GM18498 (cell line): ENCODE data around the gene RIPOR2.
"Not testable (repeated sequence)": the region's sequence is repeated elsewhere in the genome, so short reads cannot be mapped to it uniquely, and the experiment has no call there.

Experiments used
- ATAC-seq: cut with Tn5 transposase; IDR thresholded peaks from one replicate; pipeline ENCODE4 v1.9.1; 2021; ENCODE audit warnings: mild to moderate bottlenecking, moderate library complexity; ENCODE audit not compliant: unreplicated experiment

RIPOR2 gene

GRCh38 chr6:24775520-24776058 lies 160.2 kb downstream of the RIPOR2 start:
- peak; percentile 5 for ATAC-seq

GRCh38 chr6:24774696-24775519 lies 160.9 kb downstream of the RIPOR2 start, which contains the start of gene GMNN:
GMNN (plus strand) TSS chr6:24774937; CDS start chr6:24777247, 2,310 bp downstream.
- ATAC-seq, result peak; percentile 91

- no peak for ATAC-seq
These were observed 167.4 kb downstream of the RIPOR2 start for GRCh38 chr6:24768361-24768760.

- no peak for ATAC-seq
These were observed 168.9 kb downstream of the RIPOR2 start for GRCh38 chr6:24766680-24767462.

- ATAC-seq, result not testable (repeated sequence)
These were observed 169.8 kb downstream of the RIPOR2 start for GRCh38 chr6:24765968-24766367.

- ATAC-seq, result not testable (repeated sequence)
These were observed 170.6 kb downstream of the RIPOR2 start for GRCh38 chr6:24764833-24765828.

GRCh38 chr6:24763578-24763977 lies 172.2 kb downstream of the RIPOR2 start:
- ATAC-seq, result no peak

- ATAC-seq, result no peak
These were observed 173.9 kb downstream of the RIPOR2 start for GRCh38 chr6:24761851-24762250.

GRCh38 chr6:24761193-24761835 lies 174.4 kb downstream of the RIPOR2 start:
- no peak for ATAC-seq

- no peak for ATAC-seq
These were observed 175.6 kb downstream of the RIPOR2 start for GRCh38 chr6:24760210-24760609.

- ATAC-seq, result no peak
These were observed 176.0 kb downstream of the RIPOR2 start for GRCh38 chr6:24759718-24760117.

GRCh38 chr6:24757611-24758010 lies 178.1 kb downstream of the RIPOR2 start:
- ATAC-seq, result no peak

GRCh38 chr6:24755279-24755678 lies 180.5 kb downstream of the RIPOR2 start:
- no peak for ATAC-seq

- ATAC-seq, result not testable (repeated sequence)
These were observed 181.4 kb downstream of the RIPOR2 start for GRCh38 chr6:24754378-24754777.
